HT1080 (cell line): ENCODE measurements around the gene RAPSN. TPM values are rescaled to one million over a fixed set of nuclear protein-coding genes. Genes with fewer than 3 reads are reported as not detected.
A peak's percentile ranks its signal among the peaks of the same experiment; 100 is the strongest.

Experiments
- DNase-seq: peaks from one replicate; pipeline ENCODE4 v3.0.0-alpha.2; 2015; ENCODE audit warnings: low read depth
- total RNA-seq: library from RNA; depleted of rRNA; stranded (reverse); fragments of >200 nt; shearing (Covaris generic); gene quantifications from 2 replicates; pipeline ENCODE4 v1.2.3, GENCODE V29; 2014

The RAPSN gene
- total RNA-seq, 1 experiment from 2014 or later, result not detected

DNA sequence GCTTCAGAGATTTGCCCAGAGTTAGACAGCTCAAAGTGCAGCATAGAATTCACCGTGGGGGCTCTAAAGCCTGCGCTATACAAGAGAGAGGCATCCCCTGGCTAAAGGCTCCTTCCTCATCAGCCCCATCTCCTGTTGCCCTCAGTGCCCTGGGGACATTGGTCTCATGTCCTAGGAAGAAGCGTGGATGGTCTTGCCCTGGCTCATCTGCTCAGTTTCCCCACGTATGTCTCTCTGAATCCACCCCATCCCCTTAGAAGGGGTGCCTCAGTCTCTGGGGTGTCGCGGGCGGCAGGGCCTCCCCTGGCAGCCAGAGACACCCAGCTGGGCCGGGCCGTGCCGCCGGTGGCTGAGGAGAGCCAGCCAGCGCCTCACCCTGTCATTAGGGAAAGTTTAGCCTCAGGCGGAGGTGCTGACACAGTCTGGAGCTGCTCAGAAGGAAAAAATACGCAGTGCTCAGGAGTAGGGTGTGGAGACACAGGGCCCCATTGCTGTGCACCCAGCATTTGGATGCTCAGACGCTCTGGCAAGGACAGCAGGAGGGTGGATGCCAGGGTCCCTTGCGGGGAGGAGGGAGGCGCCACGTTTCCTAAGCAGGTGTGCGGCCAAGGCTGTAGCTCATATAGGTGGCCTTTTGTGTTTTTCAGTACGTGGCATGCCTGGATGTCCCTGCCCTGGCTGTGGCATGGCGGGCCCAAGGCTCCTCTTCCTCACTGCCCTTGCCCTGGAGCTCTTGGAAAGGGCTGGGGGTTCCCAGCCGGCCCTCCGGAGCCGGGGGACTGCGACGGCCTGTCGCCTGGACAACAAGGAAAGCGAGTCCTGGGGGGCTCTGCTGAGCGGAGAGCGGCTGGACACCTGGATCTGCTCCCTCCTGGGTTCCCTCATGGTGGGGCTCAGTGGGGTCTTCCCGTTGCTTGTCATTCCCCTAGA lies 39.2 kb downstream of the RAPSN start:
- DNase-seq, result no peak

DNA sequence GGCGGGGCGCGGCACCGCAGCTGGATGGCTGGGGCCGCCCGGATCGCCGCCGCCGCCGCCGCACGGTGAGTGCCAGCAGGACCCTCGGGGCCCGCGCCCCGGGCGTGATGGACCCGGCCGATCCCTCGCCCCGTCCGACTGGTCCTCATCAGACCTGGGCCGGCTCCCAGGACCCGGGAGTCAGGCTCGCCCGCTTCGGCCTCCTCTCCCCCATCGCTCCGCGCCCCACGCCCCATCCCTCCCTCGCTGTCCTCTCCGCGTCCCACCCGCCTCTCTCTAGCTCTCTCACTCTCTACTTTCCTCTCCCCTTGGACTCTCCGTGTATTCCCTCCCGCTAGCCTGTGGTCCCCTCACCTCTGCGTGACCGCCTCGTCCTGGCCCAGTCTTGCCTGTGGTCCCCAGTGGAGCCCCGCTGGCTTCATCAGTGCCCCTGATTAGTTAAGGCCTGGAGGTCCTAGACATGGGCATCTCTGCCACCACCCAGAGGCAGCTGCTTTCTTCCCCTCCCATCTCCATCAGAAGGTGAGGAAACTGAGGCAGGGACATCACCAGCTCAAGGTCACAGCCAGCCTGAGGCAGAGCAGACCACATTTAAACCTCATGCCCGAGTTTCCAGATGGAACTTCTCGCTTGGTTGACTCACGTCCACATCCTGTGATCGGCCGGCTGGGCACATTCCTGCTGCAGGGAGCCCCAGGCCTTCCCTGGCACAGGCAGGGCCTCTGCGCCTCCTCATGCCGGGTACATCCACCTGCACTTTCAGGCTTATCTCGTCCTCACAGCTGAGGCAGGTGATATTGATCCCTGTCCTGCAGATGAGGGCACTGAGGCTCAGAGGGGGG lies 40.1 kb downstream of the RAPSN start:
- DNase-seq, result peak; percentile 79

DNA sequence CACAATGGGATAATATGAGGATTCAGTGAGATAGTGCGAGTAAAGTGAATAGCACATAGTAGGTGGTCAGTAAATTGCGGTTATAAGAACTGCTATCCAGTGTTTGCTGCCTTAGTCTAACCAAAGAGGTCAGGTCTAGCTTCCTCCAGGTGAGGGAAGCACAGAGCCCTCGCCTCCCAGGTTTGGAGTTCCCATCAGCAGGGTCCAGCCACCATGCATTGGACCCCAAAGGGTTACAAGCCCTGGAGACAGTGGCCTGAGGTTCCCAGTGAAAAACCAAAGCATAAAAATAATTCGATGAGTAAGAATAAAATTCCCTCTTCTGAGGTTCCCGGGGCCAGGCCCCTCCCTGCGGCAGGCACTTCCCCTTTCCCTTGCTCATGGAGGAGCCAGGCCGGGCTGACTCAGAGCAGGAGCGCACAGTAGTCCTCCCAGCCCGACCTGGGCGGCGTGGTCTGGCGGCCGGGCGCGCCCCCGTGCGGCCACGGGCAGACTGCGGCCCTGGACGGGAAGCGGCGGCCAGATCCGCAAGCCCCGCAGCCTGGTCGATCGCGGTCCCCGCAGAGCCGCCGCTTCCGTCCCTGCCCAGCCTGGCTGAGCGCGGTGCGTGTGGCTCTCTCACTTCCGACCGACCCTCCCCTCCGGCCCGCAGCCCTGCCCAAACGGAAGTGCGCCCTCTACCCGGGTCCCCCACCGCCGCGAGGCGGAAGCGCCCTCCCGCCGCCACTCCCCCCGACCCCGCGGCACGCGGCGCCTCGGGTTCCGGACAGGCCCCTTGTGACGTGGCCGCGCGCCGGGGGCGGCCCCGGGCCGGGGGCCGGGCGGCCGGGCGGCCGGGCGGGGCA lies 41.0 kb downstream of the RAPSN start, which contains the start of gene SLC39A13:
TSS of gene SLC39A13 (plus strand) at position 845 of the 845 bp plus-strand sequence. CDS start 1,505 bp downstream, outside the sequence.
- peak; percentile 97 for DNase-seq

DNA sequence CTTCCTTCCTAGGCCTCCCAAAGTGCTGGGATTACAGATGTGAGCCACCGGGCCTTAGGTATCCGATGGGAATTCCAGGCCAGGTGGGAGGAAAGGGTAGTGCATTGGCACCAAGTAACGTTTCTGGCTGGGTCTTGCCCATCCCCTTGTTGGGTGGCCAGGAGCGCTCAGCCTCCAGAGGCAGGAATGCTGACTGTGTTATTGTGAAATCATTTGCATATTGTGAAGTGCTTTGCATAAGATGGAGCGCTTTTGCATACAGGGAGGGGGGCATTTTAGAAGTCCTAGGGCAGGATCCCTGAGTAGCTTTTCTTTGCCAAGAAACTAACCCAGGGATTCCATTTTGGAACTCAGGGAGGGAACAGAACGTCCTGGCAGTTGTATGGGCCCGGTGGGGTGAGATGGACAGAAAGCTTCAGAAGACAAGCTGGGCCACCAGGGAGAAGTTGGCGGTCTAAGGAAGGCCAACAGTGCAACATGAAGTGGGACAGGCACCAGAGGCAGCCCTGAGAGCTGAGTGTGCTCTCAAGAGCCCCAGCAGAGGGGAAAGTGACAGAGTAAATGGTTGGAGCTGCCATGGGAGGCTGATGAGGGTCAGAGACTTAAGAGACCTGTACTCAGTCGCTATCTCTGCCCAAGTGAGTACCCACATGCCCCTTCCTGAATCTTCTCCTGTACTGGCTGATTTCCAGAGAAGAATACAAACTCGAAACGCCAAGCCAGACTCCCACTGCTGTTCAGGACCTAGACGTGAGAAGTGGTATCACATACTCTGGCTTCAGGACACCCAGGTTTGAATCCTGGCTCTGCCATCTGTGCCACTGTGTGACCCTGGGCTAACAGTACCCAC lies 41.8 kb downstream of the RAPSN start:
- no peak for DNase-seq

DNA sequence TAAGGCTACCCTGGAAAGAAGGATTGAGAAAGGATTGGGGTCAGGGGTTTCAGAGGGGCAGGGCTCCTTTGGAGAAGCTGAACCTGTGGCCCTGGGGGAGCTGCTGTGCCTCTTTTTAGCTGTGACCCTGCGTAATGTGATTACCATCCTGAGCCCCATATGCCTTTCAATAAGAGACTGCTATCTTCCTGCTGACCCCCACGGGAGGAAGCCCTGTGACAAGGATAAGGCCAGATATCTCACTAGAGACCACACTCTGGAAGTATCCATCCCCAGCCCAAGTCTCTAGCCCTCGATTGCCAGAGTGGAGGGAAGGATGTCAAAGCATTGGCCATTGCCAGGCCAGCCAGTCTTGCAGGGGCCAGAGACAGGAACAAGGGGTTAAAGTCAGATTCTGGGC lies 45.4 kb downstream of the RAPSN start:
- DNase-seq, result no peak

DNA sequence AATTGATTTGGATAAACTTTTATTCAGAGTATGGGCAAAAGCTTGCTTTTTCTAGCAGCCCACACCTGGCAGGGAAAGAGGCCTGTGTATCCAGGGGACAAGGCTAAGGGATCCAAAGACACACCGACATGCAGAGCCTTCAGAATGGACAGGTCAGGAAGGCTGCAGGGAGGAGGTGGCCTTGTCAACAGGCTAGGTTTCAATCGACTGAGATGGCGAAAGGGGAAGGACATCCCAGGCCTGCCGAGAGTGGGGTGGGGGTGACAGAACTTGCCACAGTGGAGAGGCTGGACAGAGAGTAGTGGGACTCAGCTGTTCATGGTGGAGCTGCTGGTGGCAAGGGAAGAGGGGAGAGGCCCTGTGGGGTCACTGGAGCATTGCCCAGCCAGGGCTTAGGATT lies 45.8 kb downstream of the RAPSN start:
- no peak for DNase-seq

DNA sequence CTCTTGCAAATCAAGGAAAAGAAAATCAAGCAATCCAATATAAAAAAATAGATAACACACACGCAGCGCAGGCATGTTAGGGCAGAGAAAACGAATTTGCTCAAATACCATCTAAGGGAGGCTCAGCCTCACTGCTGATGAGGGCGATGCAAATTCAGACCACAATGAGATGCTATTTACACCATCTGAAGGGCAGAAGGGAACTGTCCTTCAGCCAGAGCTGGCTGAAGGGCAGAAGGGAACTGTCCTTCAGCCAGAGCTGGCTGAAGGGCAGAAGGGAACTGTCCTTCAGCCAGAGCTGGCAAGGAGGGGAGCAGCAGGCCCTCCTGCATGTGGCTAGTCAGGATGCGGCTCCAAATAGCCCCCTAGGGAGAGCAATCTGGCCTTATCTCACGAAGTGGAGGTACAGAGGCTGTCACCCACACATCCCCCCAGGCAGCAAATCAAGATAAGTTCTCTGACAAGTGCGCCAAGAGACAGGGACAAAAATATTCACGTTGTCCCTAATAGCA lies 48.1 kb downstream of the RAPSN start:
- DNase-seq, result no peak

DNA sequence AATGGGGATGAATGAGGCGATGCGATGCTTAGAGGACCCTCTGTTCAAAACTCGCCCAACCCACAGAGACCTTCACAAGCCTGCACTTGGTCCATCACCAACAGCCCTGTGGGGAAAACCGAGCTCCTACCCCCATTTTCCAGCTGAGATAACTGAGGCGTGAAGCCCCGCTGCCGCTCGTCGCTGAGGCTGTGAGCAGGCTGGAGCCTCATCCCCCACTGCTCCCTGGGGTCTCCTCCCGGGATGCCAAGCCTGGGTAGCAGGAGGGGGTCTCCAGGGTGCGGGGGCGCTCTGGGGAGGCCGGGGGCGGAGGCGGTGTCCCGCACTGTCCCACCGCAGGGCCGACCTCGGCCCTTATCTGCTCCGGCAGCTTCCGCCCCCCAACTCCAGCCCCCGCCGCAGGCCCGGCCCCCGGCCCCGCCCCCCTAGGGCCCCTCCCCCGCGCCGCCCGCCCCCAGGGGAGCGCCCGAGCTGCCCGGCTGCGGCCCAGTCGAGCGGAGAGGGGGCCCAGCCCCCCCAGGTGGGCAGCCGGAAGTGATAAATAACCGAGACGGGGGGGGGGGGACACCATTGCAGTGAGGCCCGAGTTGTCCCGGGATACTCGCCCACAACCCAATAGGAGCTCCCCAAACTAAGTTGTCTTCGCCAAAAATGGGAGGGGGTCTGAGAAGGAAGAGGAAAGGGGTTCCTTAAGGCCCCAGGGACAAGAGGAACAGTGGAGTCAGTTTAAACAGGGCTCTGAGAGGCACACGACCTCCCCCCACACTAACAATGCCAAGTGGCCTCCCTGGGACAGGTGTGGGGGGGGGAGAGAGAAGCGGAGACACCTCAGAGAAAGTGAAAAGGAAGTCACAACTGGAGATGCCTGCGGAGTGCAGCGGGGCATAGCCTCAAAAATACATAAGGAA lies 48.8 kb downstream of the RAPSN start:
- DNase-seq, result no peak

DNA sequence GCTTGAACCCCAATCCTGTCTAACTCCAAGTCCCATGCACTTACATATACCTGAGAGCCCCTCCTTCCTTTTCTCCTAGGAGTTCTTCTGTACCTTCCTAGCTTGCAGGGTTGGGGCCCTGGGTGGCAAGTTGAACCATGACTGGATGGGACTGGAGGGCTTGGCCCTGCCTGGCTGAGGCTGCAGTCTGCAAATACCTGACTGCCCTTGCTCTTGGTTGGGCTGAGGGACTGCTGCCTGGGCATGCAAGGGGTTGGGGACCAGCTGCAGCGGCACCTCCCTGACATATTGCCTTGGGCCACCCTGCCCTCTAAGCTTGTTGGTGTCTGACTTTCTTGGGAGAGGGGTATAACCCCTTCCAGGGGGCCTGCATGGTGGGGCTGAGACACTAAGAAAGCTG lies 50.4 kb downstream of the RAPSN start:
- DNase-seq, result no peak

DNA sequence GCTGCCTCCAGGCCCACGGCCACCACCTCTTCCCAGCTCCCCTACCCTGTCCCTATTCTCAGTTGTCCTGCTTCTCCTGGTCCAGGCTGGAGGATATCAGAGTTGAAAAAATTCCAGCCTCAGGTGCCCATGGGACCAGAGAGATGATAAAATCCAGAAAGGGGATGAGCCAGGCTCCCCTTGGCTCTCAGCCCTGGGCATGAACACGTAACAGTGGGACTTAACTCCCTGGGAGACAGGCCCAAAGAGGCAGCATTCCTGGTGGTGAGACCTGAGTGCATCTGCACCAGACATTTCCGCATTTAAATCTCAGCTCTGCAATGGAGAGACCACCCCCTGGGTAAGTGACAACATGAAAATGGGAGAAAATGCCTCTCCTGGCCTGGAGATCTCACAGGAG lies 50.9 kb downstream of the RAPSN start:
- no peak for DNase-seq

DNA sequence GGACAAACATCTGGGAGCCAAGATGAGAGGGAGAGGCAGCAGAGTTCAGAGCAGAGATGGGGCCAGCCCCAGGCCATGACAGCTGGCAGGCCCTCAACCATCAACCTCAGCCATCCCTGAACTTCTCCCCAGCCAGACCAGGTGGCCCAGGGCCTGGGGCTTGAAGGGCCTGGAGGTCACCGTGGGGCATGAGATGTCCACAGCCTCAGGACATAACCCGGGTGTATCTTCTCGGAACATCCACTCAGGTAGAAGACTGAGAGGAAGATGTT lies 53.0 kb downstream of the RAPSN start:
- DNase-seq, result no peak

DNA sequence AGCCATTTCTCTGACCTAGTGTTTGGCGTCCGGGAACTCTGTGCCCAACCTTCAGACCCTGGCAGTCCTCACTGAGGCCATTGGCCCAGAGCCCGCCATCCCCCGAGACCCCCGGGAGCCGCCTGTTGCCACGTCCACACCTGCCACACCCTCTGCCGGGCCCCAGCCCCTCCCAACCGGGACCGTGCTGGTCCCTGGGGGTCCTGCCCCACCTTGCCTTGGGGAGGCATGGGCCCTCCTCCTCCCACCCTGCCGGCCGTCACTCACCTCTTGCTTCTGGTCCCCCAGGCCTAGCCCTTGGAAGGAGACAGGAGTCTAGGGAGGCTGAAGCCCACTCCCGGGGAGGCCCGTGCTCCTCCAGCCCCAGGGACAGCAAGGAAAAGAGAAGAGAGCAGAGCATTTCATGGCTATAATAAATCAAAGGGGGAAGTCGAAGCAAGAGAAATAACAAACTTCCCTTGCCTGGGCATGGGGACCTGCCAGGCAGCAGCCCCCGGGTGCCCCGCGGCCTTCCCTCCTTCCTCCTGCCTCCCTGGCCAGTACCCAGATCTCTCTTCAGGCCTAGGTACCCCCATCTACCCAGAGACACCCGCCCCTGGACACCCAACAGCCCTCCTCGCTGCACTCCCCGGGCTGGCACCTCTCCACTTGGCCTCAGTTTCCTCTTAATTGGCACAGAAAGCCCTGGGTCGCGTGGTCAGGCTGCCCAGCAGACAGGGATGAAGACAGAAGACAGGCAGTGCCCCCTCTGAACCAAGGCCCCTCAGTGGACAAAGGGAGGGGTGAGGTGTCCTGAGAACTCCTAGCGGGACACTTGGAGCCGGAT lies 53.5 kb downstream of the RAPSN start:
- DNase-seq, result no peak

DNA sequence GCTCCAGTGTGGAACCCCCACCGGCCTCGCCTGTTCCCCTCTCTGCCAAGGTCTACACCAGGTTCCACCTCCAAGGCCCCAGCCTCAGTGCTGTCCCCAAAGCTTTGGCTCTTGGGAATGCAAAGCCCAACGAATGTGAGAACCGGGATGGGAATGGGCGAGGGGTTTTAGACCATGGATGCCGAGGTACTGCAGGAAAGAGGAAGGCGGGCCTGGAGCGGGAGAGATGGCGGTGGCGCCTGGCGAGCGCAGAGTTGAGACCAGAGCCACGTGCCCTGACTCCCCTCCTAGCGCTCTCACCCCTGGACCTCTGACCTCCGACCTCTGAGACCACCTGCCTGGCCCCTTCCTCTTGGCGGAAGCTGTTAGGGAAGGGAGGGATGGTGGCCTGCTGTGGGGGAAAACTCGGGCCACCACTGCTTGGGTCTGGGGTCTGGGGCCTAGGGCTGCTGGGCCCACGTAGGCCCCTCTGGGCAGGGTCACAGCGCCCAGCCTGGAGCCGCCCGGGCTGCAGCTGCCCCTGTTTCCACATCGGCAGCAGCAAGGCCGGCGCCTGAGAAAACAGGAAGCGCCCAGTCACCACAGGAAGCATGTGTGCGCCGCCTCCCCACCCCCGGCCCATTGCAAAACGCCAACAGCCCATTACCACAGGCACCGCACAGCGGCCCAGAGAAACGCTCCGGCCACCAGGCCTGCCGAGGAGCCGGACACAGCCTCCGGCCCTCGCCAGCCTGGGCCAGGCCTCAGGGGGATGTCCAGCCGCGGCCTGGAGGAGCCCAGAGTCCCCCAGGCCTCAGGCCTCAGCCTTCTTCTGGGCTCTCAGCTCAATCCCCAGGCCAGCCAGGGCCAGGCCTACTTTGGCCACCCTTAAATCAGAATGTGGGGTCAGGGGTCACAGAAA lies 54.4 kb downstream of the RAPSN start:
- DNase-seq, result peak; percentile 84

DNA sequence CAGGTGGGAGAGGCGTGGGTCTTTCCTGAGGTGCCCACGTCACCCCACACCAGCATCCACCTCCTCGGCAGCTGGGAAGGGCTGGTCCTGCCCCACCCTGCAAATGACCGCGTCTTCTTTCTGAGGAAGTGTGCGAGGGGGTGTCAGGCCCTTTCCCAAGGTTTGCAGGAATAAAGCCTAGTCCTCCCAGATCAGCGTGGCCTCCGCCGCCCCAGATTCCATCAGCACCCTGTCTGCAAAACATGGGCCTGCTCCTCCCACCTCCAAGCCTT lies 55.0 kb downstream of the RAPSN start:
- DNase-seq, result no peak

DNA sequence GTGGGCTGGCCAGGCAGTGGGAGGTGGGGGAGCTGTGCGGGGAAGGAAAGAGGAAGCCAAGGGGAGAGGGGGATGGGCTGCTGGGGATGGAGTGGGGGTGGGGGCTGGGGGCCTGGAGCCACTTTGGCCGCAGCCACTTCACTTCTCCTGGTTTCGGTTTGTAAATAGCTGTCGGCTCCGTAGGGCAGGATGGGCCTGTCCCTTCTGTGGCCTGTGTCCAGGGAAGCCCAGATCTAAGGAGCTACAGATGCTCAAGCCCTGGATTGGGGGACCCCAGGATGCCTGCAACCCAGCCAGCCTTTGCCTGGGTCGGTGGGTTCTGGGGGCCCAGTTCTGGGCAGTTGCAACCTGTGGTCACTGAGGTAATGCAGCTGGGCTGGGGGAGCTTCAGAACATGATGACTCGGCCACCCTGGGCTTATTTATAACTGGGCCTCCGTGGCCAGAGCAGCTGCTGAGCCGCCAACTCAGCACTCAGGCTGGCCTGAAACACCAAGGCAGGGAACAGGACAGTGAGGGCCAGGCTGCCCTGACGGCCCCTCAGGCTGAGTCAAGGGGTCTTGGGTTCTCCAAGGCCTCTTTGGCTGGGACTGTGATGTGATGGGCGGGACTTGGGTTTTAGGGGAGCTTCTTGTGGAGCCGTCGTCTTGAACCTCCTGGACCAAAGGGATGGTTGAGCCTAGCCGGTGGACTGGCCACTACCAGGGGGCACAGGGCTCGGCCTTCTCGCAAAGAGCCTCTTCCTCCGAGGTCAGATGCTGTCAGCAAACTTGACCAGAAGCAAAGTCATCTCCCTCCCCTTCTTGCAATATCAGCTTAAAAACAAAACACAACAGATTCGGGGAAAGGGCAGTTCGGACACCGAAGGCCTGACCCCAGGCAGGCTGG lies 55.5 kb downstream of the RAPSN start:
- peak; percentile 54 for DNase-seq

DNA sequence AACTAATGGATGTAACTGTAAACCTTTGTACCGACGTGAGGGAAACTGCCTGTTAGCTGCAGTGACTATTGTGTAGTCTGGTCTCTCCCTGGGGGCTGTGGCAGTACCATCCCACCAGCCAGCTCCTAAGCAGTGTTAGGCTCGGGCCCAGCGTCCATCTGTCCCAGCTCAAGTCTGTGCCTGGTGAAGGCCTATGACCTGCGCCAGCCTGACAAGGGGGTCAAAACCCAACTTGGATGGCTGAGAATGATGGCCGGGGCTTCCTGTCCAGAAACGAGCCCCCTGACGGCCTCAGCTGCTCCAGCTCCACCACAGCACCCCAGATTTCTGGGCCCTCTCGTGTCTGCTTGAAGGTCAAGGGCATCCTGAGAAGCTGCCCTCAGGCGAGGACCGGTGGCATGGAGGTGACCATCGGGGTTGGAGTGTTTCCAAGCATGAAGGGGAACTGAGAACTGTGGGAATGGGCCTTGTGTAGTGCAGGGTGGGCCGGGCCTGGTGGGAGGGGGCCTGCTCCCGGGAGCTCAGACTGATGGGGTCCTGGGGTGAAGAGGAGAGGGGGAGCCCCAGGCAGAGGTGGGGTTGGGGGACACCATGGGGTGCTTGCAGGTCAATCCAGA lies 56.3 kb downstream of the RAPSN start:
- DNase-seq, result no peak
